ENCODE data around the gene UNC5A.

The UNC5A gene

DNA sequence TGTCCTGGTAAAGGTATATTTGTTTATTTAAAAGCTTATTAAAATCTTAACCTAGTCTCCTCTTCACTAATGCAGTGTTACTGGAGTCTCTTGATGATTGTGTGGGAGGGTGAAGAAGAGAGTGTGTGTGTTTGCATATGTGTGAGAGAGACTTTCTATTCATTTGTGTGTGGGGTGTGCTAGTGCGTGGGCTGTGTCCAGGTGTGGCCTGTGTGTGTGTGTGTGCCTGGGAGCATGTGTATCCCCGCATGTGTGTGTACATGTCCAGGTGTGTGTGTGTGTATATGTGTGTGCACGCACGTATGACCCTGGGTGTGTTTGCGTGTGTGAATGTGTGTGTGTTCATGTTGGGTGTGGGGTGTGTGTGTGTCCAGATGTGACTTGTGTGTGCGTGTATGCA, 10.3 kb upstream of the UNC5A start:
- POLR2A ChIA-PET, result no interaction called here
- TF ChIP-seq LEF1 (IDR thresholded peaks at IDR 0.05; ENCODE audit: borderline replicate concordance) (no peak), L3MBTL2 (conservative IDR thresholded peaks at IDR 0.05) (no peak), SP1 (IDR thresholded peaks at IDR 0.05) (no peak), FOXA1 (IDR thresholded peaks at IDR 0.05) (no peak), ELF4 (IDR thresholded peaks at IDR 0.05) (no peak), BHLHE40 (IDR thresholded peaks at IDR 0.05; ENCODE audit: borderline replicate concordance) (no peak), TARDBP (IDR thresholded peaks at IDR 0.05) (no peak), ZNF384 (IDR thresholded peaks at IDR 0.05) (no peak), FOXK2 (IDR thresholded peaks at IDR 0.05) (no peak), HDGF (IDR thresholded peaks at IDR 0.05; ENCODE audit: borderline replicate concordance) (no peak), FOXM1 (IDR thresholded peaks at IDR 0.05; ENCODE audit: borderline replicate concordance) (no peak)
- TF ChIP-seq, protein P1, sequence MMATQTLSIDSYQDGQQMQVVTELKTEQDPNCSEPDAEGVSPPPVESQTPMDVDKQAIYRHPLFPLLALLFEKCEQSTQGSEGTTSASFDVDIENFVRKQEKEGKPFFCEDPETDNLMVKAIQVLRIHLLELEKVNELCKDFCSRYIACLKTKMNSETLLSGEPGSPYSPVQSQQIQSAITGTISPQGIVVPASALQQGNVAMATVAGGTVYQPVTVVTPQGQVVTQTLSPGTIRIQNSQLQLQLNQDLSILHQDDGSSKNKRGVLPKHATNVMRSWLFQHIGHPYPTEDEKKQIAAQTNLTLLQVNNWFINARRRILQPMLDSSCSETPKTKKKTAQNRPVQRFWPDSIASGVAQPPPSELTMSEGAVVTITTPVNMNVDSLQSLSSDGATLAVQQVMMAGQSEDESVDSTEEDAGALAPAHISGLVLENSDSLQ (IDR thresholded peaks at IDR 0.05), result no peak
- CTCF ChIA-PET, result no interaction called here
- DNase-seq (ENCODE audit: extremely low spot score), result no peak

DNA sequence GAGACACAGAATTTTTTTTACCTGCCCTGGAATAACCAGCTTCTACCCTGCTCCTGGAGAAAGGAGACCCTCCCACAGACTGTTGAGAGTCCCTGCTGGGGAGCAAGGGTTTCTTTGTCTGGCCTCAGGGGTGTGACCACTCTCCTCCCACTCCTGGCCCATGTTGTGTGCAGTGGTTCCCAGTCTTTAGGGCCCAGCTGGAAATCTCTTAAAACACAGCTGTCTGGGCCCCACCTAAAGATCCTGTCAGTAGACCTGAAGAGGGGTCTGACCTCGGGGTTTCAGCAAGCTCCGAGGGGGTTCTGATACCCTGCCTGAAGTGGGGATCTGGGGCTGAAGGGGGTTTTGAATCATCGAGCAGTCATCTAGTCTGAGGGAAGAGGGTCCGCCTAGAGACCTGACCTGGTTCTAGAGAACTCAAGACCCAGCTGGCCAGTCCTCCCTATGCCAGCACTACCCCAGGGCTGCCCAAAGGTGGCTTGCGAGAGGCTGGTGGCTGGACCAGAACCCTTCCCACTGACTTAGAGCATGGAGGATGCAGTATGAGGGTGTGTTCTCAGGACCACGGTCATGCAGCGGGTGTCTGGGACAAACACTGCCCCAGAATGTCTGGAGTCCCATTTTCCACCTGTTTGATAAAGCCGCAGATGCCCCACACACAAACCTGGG, 8.1 kb upstream of the UNC5A start:
- ChIA-PET POLR2A (no interaction called here), CTCF (interaction anchor here (0.6 kb wide), 1 partner anchor 156 kb away, joined by 3 read pairs; no protein-coding TSS in a partner anchor)
- DNase-seq (ENCODE audit: extremely low spot score), result no peak
- TF ChIP-seq ELF4 (IDR thresholded peaks at IDR 0.05) (no peak), HDGF (IDR thresholded peaks at IDR 0.05; ENCODE audit: borderline replicate concordance) (no peak), CTBP1 (IDR thresholded peaks at IDR 0.05; ENCODE audit: borderline replicate concordance) (no peak), BHLHE40 (IDR thresholded peaks at IDR 0.05; ENCODE audit: borderline replicate concordance) (no peak), LEF1 (IDR thresholded peaks at IDR 0.05; ENCODE audit: borderline replicate concordance) (no peak)

DNA sequence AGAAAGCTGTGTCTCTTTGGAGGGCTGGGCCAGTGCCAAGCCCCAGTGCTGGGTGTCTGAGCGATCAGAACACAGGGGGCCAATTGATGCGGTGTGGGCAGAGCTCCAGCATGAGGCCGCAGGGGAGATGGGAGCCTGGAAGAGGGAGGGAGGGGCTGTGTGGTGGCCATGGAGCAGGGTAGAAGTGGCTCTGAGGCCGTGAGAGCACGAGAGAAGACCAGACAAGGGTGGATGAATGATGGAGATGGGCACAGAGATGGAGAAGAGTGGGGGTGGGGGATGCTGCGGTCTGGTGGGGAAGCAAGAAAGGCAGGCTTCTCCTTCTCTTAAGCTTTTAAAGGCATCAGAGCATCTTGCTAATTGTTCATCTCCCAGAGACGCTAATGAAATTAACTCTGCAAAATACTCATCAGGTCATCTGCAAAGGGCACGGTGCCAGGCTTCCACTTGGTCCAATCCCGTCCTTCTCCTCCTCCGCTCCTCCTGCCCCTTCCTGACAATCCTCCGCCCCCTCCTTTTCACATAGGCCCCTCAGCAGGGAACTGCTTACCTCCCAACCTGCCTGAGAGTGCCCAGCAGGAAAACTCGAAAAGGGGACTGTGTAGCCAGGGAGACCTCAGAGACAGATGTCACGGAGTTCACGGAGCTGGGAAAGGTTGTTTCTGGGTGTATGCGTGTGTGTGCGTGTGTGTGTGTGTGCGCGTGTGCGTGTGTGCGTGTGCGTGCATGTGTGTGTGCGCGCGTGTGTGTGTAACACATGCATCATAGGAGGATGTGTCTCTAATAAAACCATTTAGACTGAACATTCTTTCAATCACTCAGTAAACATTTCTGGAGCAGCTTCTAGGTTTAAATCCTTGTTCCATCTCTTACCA, 7.1 kb upstream of the UNC5A start:
- no peak for DNase-seq (ENCODE audit: extremely low spot score)
- TF ChIP-seq FOXA1 (IDR thresholded peaks at IDR 0.05) (no peak), CTBP1 (IDR thresholded peaks at IDR 0.05; ENCODE audit: borderline replicate concordance) (no peak), ELF4 (IDR thresholded peaks at IDR 0.05) (no peak), LEF1 (IDR thresholded peaks at IDR 0.05; ENCODE audit: borderline replicate concordance) (no peak), NFRKB (IDR thresholded peaks at IDR 0.05) (no peak), SP1 (IDR thresholded peaks at IDR 0.05) (no peak), SUZ12 (IDR thresholded peaks at IDR 0.05) (no peak), FOXK2 (IDR thresholded peaks at IDR 0.05) (no peak), L3MBTL2 (conservative IDR thresholded peaks at IDR 0.05) (no peak), FOXM1 (IDR thresholded peaks at IDR 0.05; ENCODE audit: borderline replicate concordance) (no peak), TARDBP (IDR thresholded peaks at IDR 0.05) (no peak), HDGF (IDR thresholded peaks at IDR 0.05; ENCODE audit: borderline replicate concordance) (no peak), ZNF384 (IDR thresholded peaks at IDR 0.05) (no peak), BHLHE40 (IDR thresholded peaks at IDR 0.05; ENCODE audit: borderline replicate concordance) (no peak), ARNT (IDR thresholded peaks at IDR 0.05) (no peak)
- TF ChIP-seq, protein P1 (IDR thresholded peaks at IDR 0.05), result no peak
- CTCF ChIA-PET, result interaction anchor here (0.6 kb wide), 1 partner anchor 157 kb away, joined by 3 read pairs; no protein-coding TSS in a partner anchor
- POLR2A ChIA-PET, result no interaction called here

DNA sequence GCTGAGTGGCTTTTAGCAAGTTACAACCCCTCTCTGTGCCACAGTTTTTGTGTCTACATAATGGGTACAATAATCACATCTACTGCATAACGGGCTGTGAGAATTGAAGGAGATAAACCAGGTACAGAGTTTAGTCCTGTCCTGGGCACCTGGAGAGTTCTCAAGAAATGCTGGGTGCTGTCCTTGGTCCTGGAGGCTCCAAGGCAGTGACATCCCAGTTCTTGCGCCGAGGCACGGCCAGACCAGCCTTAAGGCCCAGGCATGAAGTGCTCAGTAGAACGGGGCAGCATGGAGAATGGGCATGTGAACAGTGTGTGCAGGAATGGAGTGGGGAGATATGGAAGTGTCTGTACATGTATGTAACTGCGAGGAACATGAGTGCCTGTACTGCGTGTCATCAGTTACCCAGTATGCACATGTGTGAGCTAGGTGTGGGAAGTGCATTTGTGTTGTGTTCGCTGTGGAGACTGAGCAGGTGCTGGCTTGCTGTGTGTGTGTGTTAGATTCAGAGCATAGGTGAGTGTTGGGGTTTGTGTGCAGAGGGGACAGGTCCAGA, 6.3 kb upstream of the UNC5A start:
- CTCF ChIA-PET, result no interaction called here
- peak; percentile 52 for DNase-seq (ENCODE audit: extremely low spot score)
- no peak for TF ChIP-seq CTBP1 (IDR thresholded peaks at IDR 0.05; ENCODE audit: borderline replicate concordance)
- POLR2A ChIA-PET, result no interaction called here

DNA sequence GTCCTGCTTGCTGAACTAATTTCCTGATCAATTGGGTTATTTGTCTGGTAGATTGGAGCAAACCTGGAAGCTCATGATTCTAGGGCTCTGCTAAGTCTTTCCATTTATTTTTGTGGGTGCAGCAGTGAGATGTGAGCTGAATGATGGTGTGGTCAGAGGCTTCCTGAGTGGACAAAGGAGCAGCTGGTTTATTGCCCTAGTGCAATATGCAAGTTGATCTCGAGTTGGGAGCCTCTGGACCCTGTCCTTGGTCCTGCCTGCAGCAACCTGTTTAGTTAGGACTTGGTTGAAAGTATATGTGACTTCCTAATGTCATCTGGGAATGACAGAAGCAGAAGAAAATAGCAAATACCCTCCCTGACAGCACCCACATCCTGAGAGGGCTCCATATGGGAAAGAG, 4.2 kb upstream of the UNC5A start:
- DNase-seq (ENCODE audit: extremely low spot score), result no peak
- CTCF ChIA-PET, result no interaction called here
- TF ChIP-seq NFRKB (IDR thresholded peaks at IDR 0.05), result no peak

DNA sequence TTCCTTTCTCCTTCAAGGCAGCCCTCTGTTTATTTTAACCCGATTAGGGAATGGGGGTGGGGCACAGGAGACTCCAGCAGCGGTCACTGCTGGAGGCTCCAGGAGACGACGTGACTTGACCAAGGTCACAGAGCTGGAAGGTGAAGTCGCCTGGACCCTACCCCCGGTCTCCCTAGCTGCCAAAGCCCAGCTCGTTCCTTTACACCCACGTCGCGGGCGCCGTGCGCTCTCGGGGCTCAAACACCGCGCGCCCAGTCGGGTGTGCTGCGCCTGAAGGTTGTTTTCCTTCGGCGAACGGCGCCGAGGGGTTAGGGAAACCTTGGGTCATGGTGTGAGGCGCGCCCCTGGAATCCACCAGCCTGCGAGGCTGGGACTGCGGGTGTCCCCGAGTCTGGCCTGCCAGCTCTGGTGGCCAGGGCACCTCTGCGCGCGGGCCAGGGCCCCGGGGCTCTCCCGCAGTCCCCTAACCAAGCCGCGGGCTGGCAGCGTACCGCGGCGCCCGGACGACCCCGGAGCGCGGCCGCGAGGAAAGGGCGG, 747 bp upstream of the UNC5A start:
- no peak for DNase-seq (ENCODE audit: extremely low spot score)
- no peak for TF ChIP-seq FOXK2 (IDR thresholded peaks at IDR 0.05)
- 0 out of 2 replicates have a peak, but pooled peaks have one; percentile 20 for TF ChIP-seq LEF1 (IDR thresholded peaks at IDR 0.05; ENCODE audit: borderline replicate concordance)
- ChIA-PET CTCF (interaction anchor here (1.0 kb wide), 1 partner anchor 117 kb away, joined by 3 read pairs; no protein-coding TSS in a partner anchor), POLR2A (no interaction called here)

More for the DNA sequence above, 4.2 kb upstream of the UNC5A start:
- POLR2A ChIA-PET, result no interaction called here

All from HEK293T (cell line).